Raji (cell line): ENCODE data around the gene ARHGEF1.

Experiments
- POLR2A ChIP-seq: IDR thresholded peaks from 2 replicates; pipeline ENCODE4 v1.6.1; 2011; ENCODE audit warnings: low read depth, low read length, control low read depth; ENCODE audit not compliant: insufficient read depth

Gene ARHGEF1

DNA sequence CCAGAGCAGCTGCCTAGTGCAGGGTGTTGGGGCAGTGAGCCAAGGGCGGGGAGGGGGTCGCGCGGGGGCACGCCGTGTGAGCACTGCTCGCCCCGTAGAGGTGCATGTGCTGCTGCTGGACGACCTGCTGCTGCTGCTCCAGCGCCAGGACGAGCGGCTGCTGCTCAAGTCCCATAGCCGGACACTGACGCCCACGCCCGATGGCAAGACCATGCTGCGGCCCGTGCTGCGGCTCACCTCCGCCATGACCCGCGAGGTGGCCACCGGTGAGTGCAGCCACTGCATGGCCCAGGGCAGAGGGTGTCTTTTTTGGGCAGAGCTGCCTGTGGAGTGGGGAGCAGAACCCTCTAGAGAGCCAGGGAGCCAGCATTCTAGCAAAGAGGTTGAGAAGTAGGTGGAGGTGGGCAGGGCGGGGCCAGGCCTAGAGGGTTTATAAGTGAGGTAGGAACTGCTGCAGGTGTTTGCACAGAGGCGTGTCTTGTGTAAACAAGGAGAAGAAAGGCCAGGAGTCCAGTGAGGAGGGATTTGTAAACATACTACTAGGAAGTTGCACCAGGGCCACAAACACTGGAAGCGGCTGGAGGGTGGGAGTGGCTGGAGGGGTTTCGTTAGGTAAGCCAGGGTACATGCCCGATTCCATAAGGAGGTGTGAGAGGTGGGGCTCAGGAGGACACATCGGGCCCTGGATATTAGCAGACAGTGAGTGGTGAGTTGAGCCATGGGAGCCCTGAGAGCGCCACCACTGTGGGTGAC lies 21.3 kb downstream of the ARHGEF1 start:
- TF ChIP-seq POLR2A = no peak

DNA sequence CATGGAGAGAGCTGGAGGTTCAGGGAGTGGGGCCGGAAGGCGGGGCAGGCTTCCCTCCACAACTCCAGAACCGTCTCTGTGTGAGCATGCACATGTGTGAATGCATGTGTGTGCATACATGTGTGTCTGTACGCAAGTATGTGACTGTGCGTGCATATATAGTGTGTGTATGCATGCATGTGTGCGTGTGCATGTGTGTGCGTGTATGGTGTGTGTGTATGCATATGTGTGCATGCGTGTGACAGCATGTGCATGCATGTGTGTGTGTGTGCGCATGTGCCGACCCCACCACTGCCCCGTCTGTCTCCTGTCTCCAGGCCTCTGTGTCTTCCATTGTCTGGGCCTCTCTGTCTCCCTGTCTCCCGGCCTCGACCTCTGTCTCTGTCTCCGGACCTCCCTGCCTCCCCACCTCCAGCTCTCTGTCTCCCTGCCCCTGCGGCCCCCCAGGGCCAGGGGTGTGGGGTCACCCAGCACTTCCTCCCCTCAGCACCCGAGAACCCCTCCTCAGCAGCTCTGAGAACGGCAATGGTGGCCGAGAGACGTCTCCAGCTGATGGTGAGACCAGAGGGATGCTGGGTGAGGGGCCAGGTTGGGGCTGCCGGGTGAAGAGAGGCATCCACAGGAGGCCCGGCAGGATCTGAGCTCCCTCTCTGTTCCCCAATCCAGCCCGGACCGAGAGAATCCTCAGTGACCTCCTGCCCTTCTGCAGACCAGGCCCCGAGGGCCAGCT lies 22.5 kb downstream of the ARHGEF1 start:
- no peak for TF ChIP-seq POLR2A

DNA sequence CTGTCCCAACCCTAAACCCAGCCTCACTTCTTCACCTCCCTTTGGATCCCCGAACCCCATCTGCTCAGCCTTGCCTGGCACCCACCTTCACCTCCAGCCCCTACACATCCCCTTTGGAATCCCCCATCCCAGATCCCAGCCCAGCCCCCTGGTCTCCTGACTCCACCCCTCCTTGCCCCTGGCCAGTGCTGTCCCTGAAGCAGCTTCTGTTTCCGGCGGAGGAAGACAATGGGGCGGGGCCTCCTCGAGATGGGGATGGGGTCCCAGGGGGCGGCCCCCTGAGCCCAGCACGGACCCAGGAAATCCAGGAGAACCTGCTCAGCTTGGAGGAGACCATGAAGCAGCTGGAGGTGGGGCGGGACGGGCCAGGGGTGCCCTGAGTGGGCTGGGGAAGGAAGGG lies 23.3 kb downstream of the ARHGEF1 start:
- TF ChIP-seq POLR2A = no peak

GRCh38 chr19:41906916-41907680 lies 24.1 kb downstream of the ARHGEF1 start:
- TF ChIP-seq POLR2A = no peak

DNA sequence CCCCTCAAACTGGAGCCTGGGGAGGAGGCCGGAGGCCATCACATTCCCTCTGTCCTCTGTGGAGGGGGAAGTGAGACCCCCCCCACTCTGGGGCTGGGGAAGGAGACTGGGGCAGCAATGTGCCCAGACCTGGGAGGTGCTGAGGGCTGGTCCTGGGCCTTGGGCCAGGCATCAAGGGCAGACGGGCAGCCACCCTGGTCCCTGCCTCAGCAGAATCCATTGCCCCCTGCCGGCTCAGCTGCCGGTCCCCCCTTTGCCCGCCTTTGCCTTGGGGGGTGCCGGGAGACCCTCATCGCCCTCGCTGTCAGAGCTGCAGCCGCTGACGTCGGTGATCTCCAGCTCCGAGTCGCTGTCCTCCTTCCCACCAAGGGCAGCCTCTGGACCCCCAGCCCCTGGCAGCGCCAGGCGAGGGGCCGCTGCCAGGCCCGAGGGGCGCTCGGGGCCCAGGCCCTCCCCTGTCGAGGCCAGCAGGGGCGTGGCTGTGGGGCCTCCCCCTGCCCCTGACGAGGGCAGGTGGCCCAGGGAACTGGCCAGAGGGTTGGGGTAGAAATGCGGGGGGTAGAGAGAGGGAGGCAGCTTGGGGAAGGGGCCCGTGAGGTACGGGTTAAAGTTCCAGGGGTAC lies 25.1 kb downstream of the ARHGEF1 start:
- TF ChIP-seq POLR2A = no peak

DNA sequence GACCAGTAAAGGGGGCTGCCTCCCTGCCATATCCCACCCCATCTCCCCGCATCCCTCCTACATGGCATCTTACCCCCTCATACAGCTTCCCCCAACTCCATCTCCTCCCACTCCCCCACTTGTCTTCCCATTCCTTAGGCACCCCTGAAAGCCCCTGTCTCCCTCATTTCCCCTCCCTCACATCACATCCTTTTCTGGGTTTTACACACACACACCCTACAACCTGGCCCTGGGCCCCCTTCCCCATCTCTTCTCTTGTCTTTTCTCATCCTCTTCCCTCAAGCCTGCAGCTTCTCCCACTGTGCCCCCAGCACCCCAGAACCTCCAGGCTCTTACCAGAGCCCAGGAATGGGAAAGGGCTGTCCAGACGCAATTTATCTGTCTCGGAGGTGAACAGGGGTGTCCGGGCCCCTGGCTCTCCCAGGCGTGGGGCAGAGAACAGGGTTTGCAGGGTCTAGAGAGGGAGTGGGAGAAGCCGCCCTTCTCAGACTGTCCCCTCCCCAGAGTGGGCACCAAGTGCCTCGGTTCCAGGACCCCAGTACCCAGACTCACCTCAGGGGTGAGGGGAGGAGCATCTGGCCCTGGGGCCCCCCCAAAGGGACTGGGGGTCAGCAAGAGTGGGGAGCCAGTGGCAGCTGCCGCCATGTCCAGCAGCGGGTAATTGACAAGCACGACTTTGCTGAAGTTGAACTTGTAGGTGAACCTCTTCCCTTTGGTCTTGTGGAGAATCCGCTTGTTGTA lies 25.9 kb downstream of the ARHGEF1 start:
- no peak for TF ChIP-seq POLR2A

GRCh38 chr19:41909706-41910105 lies 26.7 kb downstream of the ARHGEF1 start:
- TF ChIP-seq POLR2A = no peak

GRCh38 chr19:41910240-41910991 lies 27.4 kb downstream of the ARHGEF1 start:
- no peak for TF ChIP-seq POLR2A

DNA sequence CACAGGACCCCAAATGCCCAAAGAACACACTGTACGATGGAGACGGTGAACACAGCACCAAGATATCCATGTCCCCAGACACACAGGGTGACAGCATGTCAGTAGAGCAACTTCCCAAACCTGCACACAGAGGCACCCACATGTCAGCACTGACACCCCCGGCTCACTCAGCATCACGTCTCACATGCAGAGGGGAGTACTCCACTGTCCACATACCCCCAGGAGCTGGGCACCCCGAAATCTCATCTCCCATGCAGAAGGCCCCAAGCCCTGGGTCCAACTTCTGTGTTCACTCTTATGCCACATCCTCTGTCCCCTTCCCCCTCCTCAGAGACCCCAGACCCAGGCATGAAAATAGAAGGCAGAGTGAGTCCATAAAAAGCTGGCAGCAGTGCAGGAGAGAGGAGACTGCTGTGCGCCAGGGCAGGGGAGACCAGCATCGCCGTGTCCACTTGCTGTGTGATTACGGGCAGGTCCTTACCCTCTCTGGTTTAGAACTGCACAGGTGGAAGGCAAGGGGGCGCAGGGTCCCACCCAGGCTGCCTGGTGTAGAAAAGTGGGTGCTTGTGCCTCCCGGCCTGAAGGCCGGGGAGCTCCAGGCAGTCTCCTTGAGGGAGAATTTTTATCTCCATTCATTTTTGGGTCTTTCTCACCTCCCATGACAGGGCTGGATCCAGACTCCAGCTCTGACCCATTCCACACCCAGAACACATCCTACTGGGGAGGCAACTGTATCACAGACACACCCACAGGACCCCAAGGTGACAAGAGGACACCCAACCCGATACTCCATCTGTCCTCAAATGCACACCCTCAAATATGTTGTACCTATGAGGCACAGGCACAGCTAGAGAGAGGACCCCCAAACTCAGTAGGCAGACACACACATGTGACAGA lies 28.3 kb downstream of the ARHGEF1 start:
- TF ChIP-seq POLR2A = no peak

- no peak for TF ChIP-seq POLR2A
Observed at GRCh38 chr19:41911889-41912731, 29.1 kb downstream of the ARHGEF1 start.

- TF ChIP-seq POLR2A = no peak
Observed at GRCh38 chr19:41912899-41913537, 30.0 kb downstream of the ARHGEF1 start.
